Measurements from ENCODE around the gene LEPR.
"Not testable (repeated sequence)": the region's sequence is repeated elsewhere in the genome, so short reads cannot be mapped to it uniquely, and the experiment has no call there.

Gene LEPR

GRCh38 chr1:65420590-65421350 is at the start of gene LEPR, which contains the start of gene LEPROT:
LEPR (plus strand) TSS chr1:65420668; CDS start chr1:65565566, 144,898 bp downstream.
LEPROT (plus strand) TSS chr1:65420668; CDS start chr1:65420725, 57 bp downstream.
- no peak for DNase-seq

DNA sequence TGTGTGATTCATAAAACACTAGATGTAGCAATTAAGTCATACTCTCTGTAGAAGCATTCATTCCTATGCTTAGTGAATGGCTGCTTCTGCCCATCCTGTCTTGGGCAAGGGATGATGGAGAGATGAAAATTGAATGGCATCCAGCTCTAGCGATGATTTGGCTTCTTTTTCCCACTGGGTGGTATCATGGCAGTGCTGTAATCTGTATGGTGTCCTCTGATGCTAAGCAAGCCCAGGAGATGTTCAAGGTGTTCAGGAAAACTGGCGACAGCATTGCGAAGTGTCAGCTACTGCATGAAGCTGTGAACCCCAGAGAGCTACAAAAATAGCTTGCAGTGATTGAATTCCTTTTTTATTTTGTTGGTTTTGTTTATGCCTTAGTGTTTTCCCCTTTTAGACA is 48.9 kb upstream of the LEPR start:
- DNase-seq: no peak

- no peak for DNase-seq
These were observed 47.9 kb upstream of the LEPR start for GRCh38 chr1:65372557-65372956.

GRCh38 chr1:65377496-65378246 is 42.8 kb upstream of the LEPR start:
- DNase-seq: no peak

GRCh38 chr1:65378247-65378946 is 42.1 kb upstream of the LEPR start:
- DNase-seq: no peak

- DNase-seq: not testable (repeated sequence)
These were observed 36.0 kb upstream of the LEPR start for GRCh38 chr1:65384426-65384825.

DNA sequence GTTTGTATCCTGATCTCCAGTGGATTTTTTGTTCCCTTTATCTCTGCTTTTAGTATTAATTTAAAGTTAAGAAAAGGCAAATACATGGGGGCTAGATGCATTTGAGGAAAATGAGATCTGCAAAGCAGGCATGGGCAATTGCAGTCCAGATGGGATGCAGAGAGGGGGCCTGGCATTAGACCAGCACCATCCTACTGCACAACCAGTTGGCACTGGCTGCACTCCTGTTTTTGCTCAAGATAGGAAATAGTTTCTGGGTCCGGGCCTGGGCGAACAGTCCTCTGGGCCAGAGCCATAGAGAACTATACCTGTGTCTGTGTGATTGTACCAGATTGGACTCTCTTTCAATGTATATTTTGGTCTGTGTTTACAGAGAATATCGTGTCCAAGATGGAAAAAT is 34.0 kb upstream of the LEPR start:
- no peak for DNase-seq

GRCh38 chr1:65387821-65388220 is 32.6 kb upstream of the LEPR start:
- no peak for DNase-seq

DNA sequence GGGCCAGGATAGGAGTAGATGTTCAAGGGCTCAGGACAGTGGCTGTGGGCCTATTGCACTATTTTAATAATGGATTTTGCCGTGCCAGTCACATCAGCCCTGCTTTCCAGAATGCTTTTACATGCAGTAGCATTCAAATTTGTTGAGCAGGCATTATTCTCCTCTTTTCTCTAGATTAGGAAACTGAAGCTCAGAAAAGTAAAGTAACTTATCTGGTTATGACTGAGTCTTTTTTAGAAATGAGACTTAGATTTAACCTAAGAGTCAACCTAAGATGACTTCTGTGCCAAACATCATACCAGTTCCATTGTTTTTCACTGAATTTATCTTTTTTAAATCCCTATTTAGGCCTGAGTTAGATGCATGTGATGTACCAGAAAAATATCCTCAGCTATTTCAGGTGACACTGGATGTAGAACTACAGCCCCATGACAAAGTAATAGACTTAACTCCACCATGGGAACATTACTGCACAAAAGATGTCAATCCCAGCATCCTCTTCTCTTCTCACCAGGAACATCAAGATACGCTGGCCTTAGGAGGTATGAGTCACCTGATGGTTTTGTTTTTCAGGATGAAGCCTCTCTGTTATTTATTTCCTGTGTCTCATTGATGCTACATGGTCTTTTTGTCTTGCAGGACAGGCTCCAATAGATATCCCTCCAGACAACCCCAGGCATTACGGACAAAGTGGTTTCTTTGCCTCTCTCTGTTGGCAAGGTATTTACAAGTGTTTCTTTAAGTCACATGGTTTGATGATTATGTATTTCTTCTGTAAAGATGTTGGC is 31.4 kb upstream of the LEPR start:
- DNase-seq: no peak

DNA sequence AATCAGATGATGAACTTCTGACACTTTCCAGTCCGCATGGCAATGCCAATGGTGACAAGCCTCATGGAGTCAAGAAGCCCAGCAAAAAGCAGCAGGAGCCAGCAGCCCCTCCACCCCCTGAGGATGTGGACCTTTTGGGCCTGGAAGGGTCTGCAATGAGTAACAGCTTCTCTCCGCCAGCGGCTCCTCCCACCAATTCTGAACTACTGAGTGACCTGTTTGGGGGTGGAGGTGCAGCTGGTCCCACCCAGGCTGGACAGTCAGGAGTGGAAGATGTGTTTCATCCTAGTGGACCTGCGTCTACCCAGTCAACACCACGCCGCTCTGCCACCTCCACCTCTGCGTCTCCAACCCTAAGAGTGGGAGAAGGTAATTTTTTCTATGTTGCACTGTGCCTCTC is 28.0 kb upstream of the LEPR start:
- no peak for DNase-seq

GRCh38 chr1:65393347-65393746 is 27.1 kb upstream of the LEPR start:
- peak; percentile 45 for DNase-seq

DNA sequence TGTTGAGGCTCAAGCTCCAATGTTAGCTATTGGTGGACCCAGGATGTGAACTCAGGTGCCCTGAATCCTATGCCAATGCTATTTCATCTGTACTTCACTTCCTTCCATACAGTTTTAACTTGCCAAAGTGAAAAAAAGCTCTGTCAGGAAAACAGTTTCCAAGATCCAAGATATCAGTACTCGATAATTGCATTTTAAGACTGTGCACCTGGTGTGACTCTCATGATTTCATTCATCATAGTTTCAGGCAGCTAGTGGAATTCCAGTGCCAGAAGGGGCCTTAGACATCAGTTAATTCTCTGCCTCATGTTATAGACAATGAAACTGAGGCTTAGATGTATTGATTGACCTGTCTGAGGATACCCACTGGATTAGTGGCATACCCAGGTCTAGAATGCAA is 26.5 kb upstream of the LEPR start:
- DNase-seq: no peak

DNA sequence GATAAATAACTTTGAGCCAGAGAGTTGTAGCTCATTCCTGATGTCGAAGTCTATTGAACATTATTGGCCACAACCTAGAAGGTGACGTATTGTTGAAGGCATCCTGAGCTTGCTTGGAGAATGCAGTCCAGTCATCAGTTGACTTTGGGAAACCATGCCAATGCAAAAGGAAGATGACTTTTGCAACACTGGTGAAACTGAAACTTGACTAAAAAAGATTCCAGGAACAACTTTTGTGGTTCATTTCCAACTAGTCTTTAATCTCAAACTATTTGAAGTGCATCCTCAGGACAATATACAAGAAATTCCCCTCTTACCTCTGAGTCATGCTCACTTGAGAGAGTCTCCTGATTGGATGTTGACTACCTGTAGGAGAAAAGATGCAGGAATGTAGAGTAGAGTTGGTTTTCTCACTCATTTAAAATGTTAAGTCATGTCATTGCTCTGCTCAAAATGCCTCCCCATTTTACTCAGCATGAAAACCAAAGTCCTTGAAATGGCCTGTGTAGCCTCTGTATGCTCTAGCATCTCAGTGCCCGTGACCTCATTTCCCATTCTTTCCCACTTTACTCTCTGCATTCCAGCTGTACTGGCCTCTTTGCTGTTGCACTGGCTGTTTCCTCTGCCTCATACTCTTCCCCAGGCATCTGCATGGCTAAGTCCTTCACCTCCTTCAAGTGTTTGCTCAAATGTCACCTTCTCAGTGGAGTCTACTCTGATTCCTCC is 24.4 kb upstream of the LEPR start:
- DNase-seq: no peak

- DNase-seq: no peak
These were observed 22.4 kb upstream of the LEPR start for GRCh38 chr1:65398083-65398482.

DNA sequence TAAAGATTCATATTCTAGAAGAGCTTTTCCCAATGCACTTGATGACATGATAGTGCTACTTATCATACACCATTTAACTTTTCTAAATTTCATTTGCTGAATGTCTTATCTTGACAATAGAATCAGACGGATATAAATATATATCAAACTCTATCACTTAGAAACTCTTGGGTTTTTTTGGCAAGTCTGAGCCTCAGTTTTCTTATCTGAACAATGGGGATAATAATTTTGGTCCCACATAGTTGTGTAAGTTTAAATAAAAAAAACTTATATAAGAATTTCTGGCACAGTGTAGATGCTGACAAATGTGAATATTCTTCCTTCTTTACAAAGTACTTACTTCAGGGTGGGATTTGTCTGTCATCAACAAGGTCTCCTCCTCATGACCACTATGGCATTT is 21.5 kb upstream of the LEPR start:
- no peak for DNase-seq

DNA sequence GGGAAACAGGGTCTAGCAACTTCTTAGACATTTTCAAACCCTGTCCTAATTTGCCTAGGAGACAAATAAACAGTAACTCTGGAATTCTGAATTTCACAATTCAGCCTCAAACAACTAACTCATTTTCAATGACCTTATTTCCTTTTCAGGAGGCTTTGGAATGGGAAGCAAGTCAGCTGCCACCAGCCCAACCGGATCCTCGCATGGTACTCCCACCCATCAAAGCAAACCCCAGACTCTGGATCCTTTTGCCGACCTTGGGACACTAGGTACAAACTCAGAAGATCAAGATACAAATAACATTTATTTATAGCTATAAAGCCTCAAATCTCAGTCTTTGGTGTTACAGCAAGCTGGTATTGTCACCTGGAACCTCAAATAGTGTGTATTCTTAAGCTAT is 18.9 kb upstream of the LEPR start:
- no peak for DNase-seq

DNA sequence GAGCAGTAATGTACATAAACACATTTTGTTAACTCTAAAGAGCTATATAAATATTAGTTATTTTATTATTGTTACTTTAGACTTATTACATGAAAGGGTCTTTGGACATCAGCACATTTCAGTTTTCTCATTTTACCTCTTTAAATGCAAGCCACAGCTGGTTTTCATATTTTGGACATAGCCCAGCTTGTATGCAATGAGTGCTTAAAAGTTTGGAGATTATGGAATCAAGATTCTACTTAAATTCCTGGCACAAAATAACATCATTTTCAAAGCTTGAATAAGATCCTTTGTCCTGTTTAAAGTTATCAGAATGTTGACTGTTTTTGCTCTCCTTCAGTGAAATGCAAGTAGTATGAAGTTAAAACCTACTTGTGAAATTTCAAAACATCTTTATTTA is 15.5 kb upstream of the LEPR start:
- DNase-seq: no peak

GRCh38 chr1:65407877-65408276 is 12.6 kb upstream of the LEPR start:
- no peak for DNase-seq

- no peak for DNase-seq
These were observed 11.2 kb upstream of the LEPR start for GRCh38 chr1:65409314-65409713.

GRCh38 chr1:65409816-65410326 is 10.6 kb upstream of the LEPR start:
- no peak for DNase-seq

DNA sequence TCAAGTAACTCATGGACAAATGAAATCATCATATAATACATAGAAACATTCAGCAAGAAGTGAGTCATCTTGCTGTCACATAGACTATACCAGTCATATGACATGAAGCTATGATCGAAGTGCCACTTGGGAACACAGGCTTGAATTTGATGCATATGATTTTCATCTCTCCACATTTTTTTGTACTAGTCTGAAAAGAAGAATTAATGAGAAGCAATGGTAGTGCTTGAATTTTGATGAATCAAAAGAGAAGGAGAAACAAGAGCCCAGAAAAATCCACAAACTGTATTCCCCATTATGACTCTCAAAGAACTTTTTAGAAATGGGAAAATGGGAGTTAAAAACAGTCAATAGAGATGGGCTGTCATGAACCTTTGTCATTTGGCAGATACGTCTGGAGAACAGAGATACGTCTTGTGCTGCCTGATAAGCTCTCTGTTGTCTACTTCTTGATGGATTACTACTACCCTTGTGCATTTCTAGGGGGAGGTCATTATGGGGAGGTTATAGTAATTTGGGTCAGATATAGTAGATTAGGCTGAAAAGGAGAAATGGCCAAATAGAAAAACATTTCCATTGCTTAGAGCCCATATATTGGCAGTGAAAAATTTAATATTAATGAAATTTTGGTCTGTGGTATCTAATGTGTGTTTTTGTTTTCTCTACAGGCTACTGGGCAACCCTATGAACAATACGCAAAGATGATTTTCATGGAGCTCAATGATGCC is 8.0 kb upstream of the LEPR start:
- DNase-seq: no peak
